Natural killer cell (primary cell): ENCODE results near the gene VWA2. TPM values are rescaled to one million over a fixed set of nuclear protein-coding genes. Genes with fewer than 3 reads are reported as not detected.
"Not testable (repeated sequence)": the region's sequence is repeated elsewhere in the genome, so short reads cannot be mapped to it uniquely, and the experiment has no call there.

Source experiments
- ATAC-seq, 3 donors: fragments of 150-1000 bp in 2 of 3; fragments of 200-7000 bp in 1 of 3; cut with Tn5 transposase; 1 replicate in 1 of 3; 2 replicates in 2 of 3; pipeline ENCODE4 v1.10.0; 2021; ENCODE audit warnings: mild to moderate bottlenecking in 2 of 3, moderate library complexity in 2 of 3
- DNase-seq, 2 donors: peaks; one replicate each; pipeline versions ENCODE4 v3.0.0 to v3.0.0-alpha.2; 2013 to 2021; ENCODE audit warnings: mixed read lengths in 1 of 2
- H3K27ac ChIP-seq: one replicate; pipeline ENCODE4 v1.5.1; 2013; ENCODE audit warnings: mild to moderate bottlenecking, low read length
- H3K27me3 ChIP-seq: one replicate; pipeline ENCODE4 v1.6.1; 2013; ENCODE audit warnings: low read length; ENCODE audit not compliant: control insufficient read depth, insufficient read depth
- H3K36me3 ChIP-seq: one replicate; pipeline ENCODE4 v1.6.1; 2013; ENCODE audit warnings: low read length; ENCODE audit not compliant: control insufficient read depth, insufficient read depth
- H3K4me1 ChIP-seq: one replicate; pipeline ENCODE4 v1.6.1; 2013; ENCODE audit warnings: low read length; ENCODE audit not compliant: control insufficient read depth, insufficient read depth
- H3K4me3 ChIP-seq: one replicate; pipeline ENCODE4 v1.5.1; 2013; ENCODE audit warnings: low read length
- H3K9me3 ChIP-seq: one replicate; pipeline ENCODE4 v1.6.1; 2013; ENCODE audit warnings: low read length; ENCODE audit not compliant: control insufficient read depth, insufficient read depth
- H3K27ac Mint-ChIP-seq, 2 donors: one replicate each; pipeline ENCODE4 v1.8.0; 2022; ENCODE audit warnings: mild to moderate bottlenecking in 2 of 2, mixed read lengths in 2 of 2, moderate library complexity in 1 of 2
- H3K27me3 Mint-ChIP-seq, 2 donors: one replicate each; pipeline ENCODE4 v1.8.0; 2022; ENCODE audit warnings: low read depth in 2 of 2, mixed read lengths in 2 of 2
- H3K36me3 Mint-ChIP-seq: one replicate; pipeline ENCODE4 v1.8.0; 2022; ENCODE audit warnings: mixed read lengths
- H3K4me1 Mint-ChIP-seq, 2 donors: one replicate each; pipeline ENCODE4 v1.8.0; 2022; ENCODE audit warnings: mixed read lengths in 2 of 2
- H3K4me3 Mint-ChIP-seq: one replicate; pipeline ENCODE4 v1.8.0; 2022; ENCODE audit warnings: mild to moderate bottlenecking, moderate library complexity, mixed read lengths
- H3K9me3 Mint-ChIP-seq, 2 donors: one replicate each; pipeline ENCODE4 v1.8.0; 2022; ENCODE audit warnings: mixed read lengths in 2 of 2
- CTCF ChIP-seq: fragments of 200-600 bp; IDR thresholded peaks from one replicate; pipeline ENCODE4 v1.8.0; 2022; ENCODE audit warnings: antibody characterized with exemption
- WGBS: methylation state at CpG from one replicate; pipeline ENCODE4 v1.1.7; 2013; ENCODE audit warnings: missing lambda C conversion rate; ENCODE audit not compliant: insufficient coverage; 5-methylcytosine and 5-hydroxymethylcytosine counted together
- intact Hi-C: fragments of 100-400 bp; cut with micrococcal nuclease; formaldehyde crosslinking; loops from one replicate; pipeline ENCODE4 v1.14.2; 2022
- total RNA-seq, 4 donors: library from RNA; stranded (reverse); fragments of 120-200 nt in 1 of 4; gene quantifications; one replicate each; pipeline versions ENCODE4 v1.2.3 to v1.2.4, GENCODE V29; 2013 to 2022

The VWA2 gene
- total RNA-seq, 3 donors from 2014 or later (not counting 1 experiment from before 2014, with no cell fraction given): not detected

- DNase-seq: no peak
- H3K36me3 ChIP-seq: no peaks in the 10 kb centered on the region
- no peaks in the 10 kb centered on the region for H3K27me3 ChIP-seq
- Mint-ChIP-seq H3K9me3 (no peaks in the 10 kb centered on the region), H3K4me1 (no peaks in the 10 kb centered on the region), H3K36me3 (no peaks in the 10 kb centered on the region), H3K27ac (no peak overlapping the region), H3K27me3 (peaks cover 0 to 5% of the 10 kb centered on the region in 2 donors), H3K4me3 (no peak overlapping the region)
- intact Hi-C loops: no loop called here
- no peaks in the 10 kb centered on the region for H3K4me1 ChIP-seq
- H3K9me3 ChIP-seq: no peaks in the 10 kb centered on the region
- TF ChIP-seq CTCF: no peak
- 83% methylated on average over 6 of the region's 6 CpGs for WGBS
- H3K4me3 ChIP-seq: no peak overlapping the region
- ATAC-seq: no peak
- no peak overlapping the region for H3K27ac ChIP-seq
Observed at GRCh38 chr10:114328874-114329273, 89.8 kb downstream of the VWA2 start.

GRCh38 chr10:114329634-114330365 is 90.7 kb downstream of the VWA2 start:
- DNase-seq (no peak), ATAC-seq (no peak)
- peaks cover 0 to 5% of the 10 kb centered on the region in 2 donors for H3K27me3 Mint-ChIP-seq
- no peaks in the 10 kb centered on the region for H3K36me3 Mint-ChIP-seq
- no peak overlapping the region for H3K4me3 Mint-ChIP-seq
- intact Hi-C loops: no loop called here
- H3K9me3 ChIP-seq: no peaks in the 10 kb centered on the region
- no peak overlapping the region for H3K27ac Mint-ChIP-seq
- no peaks in the 10 kb centered on the region for H3K27me3 ChIP-seq
- WGBS: 59% methylated on average over 9 of the region's 10 CpGs
- no peaks in the 10 kb centered on the region for H3K4me1 ChIP-seq
- no peak overlapping the region for H3K4me3 ChIP-seq
- no peak for TF ChIP-seq CTCF
- H3K9me3 Mint-ChIP-seq: no peaks in the 10 kb centered on the region
- H3K4me1 Mint-ChIP-seq: no peaks in the 10 kb centered on the region
- H3K36me3 ChIP-seq: no peaks in the 10 kb centered on the region
- H3K27ac ChIP-seq: no peak overlapping the region

- Histone ChIP-seq H3K36me3 (no peaks in the 10 kb centered on the region), H3K27ac (no peak overlapping the region), H3K4me1 (peaks cover 9% of the 10 kb centered on the region), H3K9me3 (no peaks in the 10 kb centered on the region), H3K27me3 (no peaks in the 10 kb centered on the region), H3K4me3 (no peak overlapping the region)
- no peak for TF ChIP-seq CTCF
- Mint-ChIP-seq H3K9me3 (no peaks in the 10 kb centered on the region), H3K4me1 (peaks cover 5 to 6% of the 10 kb centered on the region in 2 donors), H3K4me3 (no peak overlapping the region), H3K27me3 (peaks cover 0 to 5% of the 10 kb centered on the region in 2 donors), H3K27ac (no peak overlapping the region), H3K36me3 (no peaks in the 10 kb centered on the region)
- intact Hi-C loops: no loop called here
- WGBS: 65% methylated on average over 13 of the region's 14 CpGs
- DNase-seq (no peak), ATAC-seq (no peak)
Observed at GRCh38 chr10:114332301-114333192, 93.5 kb downstream of the VWA2 start.

GRCh38 chr10:114333441-114333840 is 94.4 kb downstream of the VWA2 start:
- H3K36me3 ChIP-seq, DNase-seq, H3K27me3 Mint-ChIP-seq, intact Hi-C loops, H3K36me3 Mint-ChIP-seq, H3K4me3 ChIP-seq, H3K27me3 ChIP-seq, H3K9me3 Mint-ChIP-seq, H3K27ac ChIP-seq, H3K9me3 ChIP-seq, H3K4me3 Mint-ChIP-seq, H3K27ac Mint-ChIP-seq, ATAC-seq: not testable (repeated sequence)
- peaks cover 16% of the 10 kb centered on the region for H3K4me1 ChIP-seq
- H3K4me1 Mint-ChIP-seq: peaks cover 5 to 11% of the 10 kb centered on the region in 2 donors
- WGBS: 87% methylated on average over 5 of the region's 5 CpGs
